Liver (tissue), 2 donors: ENCODE data around the gene ZBTB26.
"Not testable (repeated sequence)": the region's sequence is repeated elsewhere in the genome, so short reads cannot be mapped to it uniquely, and the experiment has no call there.

ENCODE experiments used
- CTCF ChIP-seq: fragments of 150-350 bp; IDR thresholded peaks from 2 replicates; pipeline ENCODE4 v1.5.1; 2017; ENCODE audit warnings: improper control_type of control experiment, low read depth, low read length; ENCODE audit not compliant: missing input control
- MAX ChIP-seq: IDR thresholded peaks from 2 replicates; pipeline ENCODE4 v1.6.1; 2016; ENCODE audit warnings: antibody characterized with exemption
- REST ChIP-seq: IDR thresholded peaks from 2 replicates; pipeline ENCODE4 v1.6.1; 2016; ENCODE audit warnings: antibody characterized with exemption, mild to moderate bottlenecking
- donor health status: healthy.

GRCh38 chr9:122906122-122906521 is 25.2 kb downstream of the ZBTB26 start:
- not testable (repeated sequence) for TF ChIP-seq MAX, CTCF, REST
